B cell (primary cell): ENCODE measurements around the gene C19orf85. TPM values are rescaled to one million over a fixed set of nuclear protein-coding genes. Genes with fewer than 3 reads are reported as not detected.

ENCODE experiments used
- ATAC-seq: fragments of 200-7000 bp; cut with Tn5 transposase; one replicate; pipeline ENCODE4 v1.10.0; 2021; ENCODE audit warnings: low read depth, mild to moderate bottlenecking, moderate number of reproducible peaks, moderate library complexity
- CTCF ChIA-PET: fragments of 350-600 bp; sonication (Branson Sonifier 250); formaldehyde crosslinking; loops from one replicate; lab custom pipeline; 2021; ENCODE audit warnings: antibody characterized with exemption, inconsistent platforms; lab: Charles Lee
- POLR2A ChIA-PET: fragments of 350-600 bp; sonication (Branson Sonifier 250); formaldehyde crosslinking; loops from one replicate; lab custom pipeline; 2021; ENCODE audit warnings: antibody characterized with exemption; lab: Charles Lee
- DNase-seq: peaks from one replicate; pipeline ENCODE4 v3.0.0; 2013
- H2AFZ ChIP-seq: 2 replicates; pipeline ENCODE4 v1.6.1; 2012; ENCODE audit warnings: mild to moderate bottlenecking, low read depth, low read length; ENCODE audit not compliant: insufficient read depth, poor library complexity, severe bottlenecking
- H3K27ac ChIP-seq, 2 donors: 1 replicate in 1 of 2; 2 replicates in 1 of 2; pipeline ENCODE4 v1.5.1; 2012 to 2013; ENCODE audit warnings: low read length in 2 of 2, mild to moderate bottlenecking in 2 of 2, moderate library complexity in 1 of 2
- H3K27me3 ChIP-seq, 4 experiments: fragments of 200-600 bp in 1 of 4; sonication (generic) in 1 of 4; replicated peaks in 1 of 4; 1 replicate in 2 of 4; 2 replicates in 2 of 4; pipeline versions ENCODE4 v1.6.1 to v1.7.0; 2013 to 2016; ENCODE audit warnings: low read length in 3 of 4, mild to moderate bottlenecking in 2 of 4, mixed read lengths in 1 of 4, moderate library complexity in 1 of 4; ENCODE audit not compliant: insufficient read depth in 4 of 4, control insufficient read depth in 3 of 4; ENCODE audit errors: control extremely low read depth in 1 of 4
- H3K36me3 ChIP-seq, 2 experiments: replicated peaks in 1 of 2; 1 replicate in 1 of 2; 2 replicates in 1 of 2; pipeline versions ENCODE4 v1.6.1 to v1.7.1; 2013; ENCODE audit warnings: low read length in 1 of 2; ENCODE audit not compliant: insufficient read depth in 2 of 2, control insufficient read depth in 1 of 2; ENCODE audit errors: control extremely low read depth in 1 of 2, extremely low read depth in 1 of 2
- H3K4me1 ChIP-seq, 2 donors: fragments of 200-600 bp in 1 of 2; sonication (generic) in 1 of 2; 1 replicate in 1 of 2; 2 replicates in 1 of 2; pipeline versions ENCODE4 v1.5.1 to v1.6.1; 2013 to 2017; ENCODE audit warnings: low read length in 2 of 2; ENCODE audit not compliant: control insufficient read depth in 2 of 2, insufficient read depth in 2 of 2
- H3K4me2 ChIP-seq: replicated peaks from 2 replicates; pipeline ENCODE3; 2012; ENCODE audit warnings: mild to moderate bottlenecking, low read depth, low read length; ENCODE audit not compliant: poor library complexity, severe bottlenecking
- H3K4me3 ChIP-seq, 5 experiments: fragments of 200-600 bp in 1 of 5; sonication (generic) in 1 of 5; 1 replicate in 3 of 5; 2 replicates in 2 of 5; pipeline versions ENCODE4 v1.5.1 to v1.7.0; 2011 to 2016; ENCODE audit warnings: low read length in 4 of 5, mild to moderate bottlenecking in 4 of 5, low read depth in 2 of 5, control low read depth in 1 of 5, moderate library complexity in 1 of 5; ENCODE audit not compliant: insufficient read depth in 1 of 5; ENCODE audit errors: control extremely low read depth in 1 of 5, extremely low read depth in 1 of 5
- H3K79me2 ChIP-seq: fragments of 200-600 bp; sonication (generic); one replicate; pipeline ENCODE4 v1.6.0; 2016; ENCODE audit warnings: low read length; ENCODE audit not compliant: control insufficient read depth, insufficient read depth
- H3K9ac ChIP-seq: fragments of 200-600 bp; sonication (generic); 2 replicates; pipeline ENCODE4 v1.6.1; 2017; ENCODE audit warnings: mild to moderate bottlenecking, low read length, moderate library complexity
- H3K9me3 ChIP-seq, 3 donors: one replicate each; pipeline versions ENCODE4 v1.6.1 to v1.7.1; 2013; ENCODE audit warnings: low read length in 2 of 3; ENCODE audit not compliant: control insufficient read depth in 2 of 3, insufficient read depth in 1 of 3; ENCODE audit errors: control extremely low read depth in 1 of 3
- H4K20me1 ChIP-seq: 2 replicates; pipeline ENCODE4 v1.6.0; 2012; ENCODE audit warnings: mild to moderate bottlenecking, low read length; ENCODE audit not compliant: insufficient read depth, control insufficient read depth, poor library complexity, severe bottlenecking
- H3K27ac Mint-ChIP-seq: one replicate; pipeline ENCODE4 v1.8.0; 2021; ENCODE audit warnings: mixed read lengths
- H3K27me3 Mint-ChIP-seq: one replicate; pipeline ENCODE4 v1.8.0; 2021; ENCODE audit warnings: mixed read lengths
- H3K4me1 Mint-ChIP-seq: one replicate; pipeline ENCODE4 v1.8.0; 2021; ENCODE audit warnings: mixed read lengths
- H3K4me3 Mint-ChIP-seq: one replicate; pipeline ENCODE4 v1.8.0; 2021; ENCODE audit warnings: mixed read lengths
- H3K9me3 Mint-ChIP-seq: one replicate; pipeline ENCODE4 v1.8.0; 2022; ENCODE audit warnings: mixed read lengths; ENCODE audit not compliant: insufficient read depth
- CTCF ChIP-seq: fragments of 200-600 bp; IDR thresholded peaks from one replicate; pipeline ENCODE4 v1.8.0; 2022; ENCODE audit warnings: antibody characterized with exemption, mild to moderate bottlenecking
- EZH2 ChIP-seq: IDR thresholded peaks from 2 replicates; pipeline ENCODE4 v1.6.1; 2012; ENCODE audit warnings: borderline replicate concordance, low read depth, mild to moderate bottlenecking, moderate library complexity, low read length; ENCODE audit not compliant: insufficient read depth, poor library complexity, severe bottlenecking
- WGBS: methylation state at CpG from one replicate; pipeline ENCODE4 v1.1.5; 2013; ENCODE audit warnings: missing lambda C conversion rate; ENCODE audit not compliant: insufficient coverage; 5-methylcytosine and 5-hydroxymethylcytosine counted together
- intact Hi-C: fragments of 100-400 bp; cut with micrococcal nuclease; formaldehyde crosslinking; loops from one replicate; pipeline ENCODE4 v1.10.0; 2022
- polyA minus RNA-seq: library from RNA; depleted of rRNA, polyadenylated mRNA; stranded (reverse); fragments of >200 nt; gene quantifications from 2 replicates; pipeline ENCODE4 v1.2.3, GENCODE V29; 2012
- polyA plus RNA-seq: library from polyadenylated mRNA; depleted of rRNA; stranded (reverse); fragments of >200 nt; gene quantifications from 2 replicates; pipeline ENCODE4 v1.2.3, GENCODE V29; 2012
- total RNA-seq, 2 donors: library from RNA; stranded (reverse); fragments of 120-200 nt in 1 of 2; gene quantifications; 1 replicate in 1 of 2; 2 replicates in 1 of 2; pipeline versions ENCODE4 v1.2.3 to v1.2.4, GENCODE V29; 2013 to 2022

C19orf85 gene
- total RNA-seq (not detected in 2 replicates), polyA plus RNA-seq (not detected in 2 replicates), polyA minus RNA-seq (not detected in 2 replicates)
- total RNA-seq (2013), result not detected

- no peaks in the 10 kb centered on the region for H3K9me3 Mint-ChIP-seq
- Histone ChIP-seq H2AFZ (no peak within 1 kb of the TSS), H3K4me3 (no peak within 1 kb of the TSS), H3K4me1 (peaks cover 14 to 20% of the 10 kb centered on the region in 2 donors), H3K79me2 (no peaks in the 10 kb centered on the region), H3K4me2 (no peak within 1 kb of the TSS), H3K36me3 (no peaks in the 10 kb centered on the region), H3K9ac (no peak within 1 kb of the TSS), H3K9me3 (peaks cover 0 to 3% (median 0%) of the 10 kb centered on the region in 3 donors), H3K27ac (no peak within 1 kb of the TSS), H4K20me1 (no peaks in the 10 kb centered on the region), H3K27me3 (no peaks in the 10 kb centered on the region)
- 83% methylated on average over 7 of the region's 14 CpGs for WGBS
- intact Hi-C loops, result loop anchor here (5.0 kb wide), 1 partner anchor 57 kb away; the partner anchor contains the start of gene UBE2S
- no peak for DNase-seq
- ATAC-seq, result no peak
- peaks cover 22% of the 10 kb centered on the region for H3K4me1 Mint-ChIP-seq
- TF ChIP-seq EZH2 (no peak), CTCF (no peak)
- ChIA-PET POLR2A (no interaction called here), CTCF (no interaction called here)
- no peak within 1 kb of the TSS for H3K4me3 Mint-ChIP-seq
- no peak within 1 kb of the TSS for H3K27ac Mint-ChIP-seq
- no peaks in the 10 kb centered on the region for H3K27me3 Mint-ChIP-seq
Measured at GRCh38 chr19:55464662-55465054, at the start of gene C19orf85. Gene C19orf85, minus strand, starts transcription at chr19:55464751. Its CDS starts 197 bp downstream, at chr19:55464554.

GRCh38 chr19:55508120-55508519 lies 43.6 kb upstream of the C19orf85 start:
- ChIA-PET CTCF (interaction anchor here (0.8 to 1.8 kb wide), 4 partner anchors 9 to 367 kb away, joined by 3 to 9 read pairs (median 4); no protein-coding TSS in a partner anchor), POLR2A (no interaction called here)
- H3K4me1 Mint-ChIP-seq, result peaks cover 11% of the 10 kb centered on the region
- H3K9me3 Mint-ChIP-seq, result no peaks in the 10 kb centered on the region
- no peaks in the 10 kb centered on the region for H4K20me1 ChIP-seq
- H2AFZ ChIP-seq, result no peak overlapping the region
- no peaks in the 10 kb centered on the region for H3K9me3 ChIP-seq
- H3K27ac ChIP-seq, result no peak overlapping the region
- TF ChIP-seq EZH2 (no peak), CTCF (no peak)
- peaks cover 10% of the 10 kb centered on the region for H3K27me3 Mint-ChIP-seq
- ATAC-seq, result no peak
- no peak overlapping the region for H3K27ac Mint-ChIP-seq
- no peaks in the 10 kb centered on the region for H3K36me3 ChIP-seq
- no peak overlapping the region for H3K9ac ChIP-seq
- intact Hi-C loops, result no loop called here
- no peak for DNase-seq
- H3K4me3 Mint-ChIP-seq, result no peak overlapping the region
- H3K4me3 ChIP-seq, result no peak overlapping the region
- peaks cover 0 to 5% (median 0%) of the 10 kb centered on the region in 4 experiments for H3K27me3 ChIP-seq
- peaks cover 4 to 14% of the 10 kb centered on the region in 2 donors for H3K4me1 ChIP-seq
- WGBS, result 81% methylated on average over 7 of the region's 10 CpGs
- H3K4me2 ChIP-seq, result no peak overlapping the region
- H3K79me2 ChIP-seq, result peaks cover 5% of the 10 kb centered on the region
